Activated gamma-delta T cell (primary cell): Measurements from ENCODE around the gene EML1.

Experiments used
- DNase-seq: peaks from one replicate; lab custom pipeline; 2025; lab: John Stamatoyannopoulos, UW

The EML1 gene

GRCh38 chr14:99966037-99966835, 173.0 kb downstream of the EML1 start:
- no peak for DNase-seq

DNA sequence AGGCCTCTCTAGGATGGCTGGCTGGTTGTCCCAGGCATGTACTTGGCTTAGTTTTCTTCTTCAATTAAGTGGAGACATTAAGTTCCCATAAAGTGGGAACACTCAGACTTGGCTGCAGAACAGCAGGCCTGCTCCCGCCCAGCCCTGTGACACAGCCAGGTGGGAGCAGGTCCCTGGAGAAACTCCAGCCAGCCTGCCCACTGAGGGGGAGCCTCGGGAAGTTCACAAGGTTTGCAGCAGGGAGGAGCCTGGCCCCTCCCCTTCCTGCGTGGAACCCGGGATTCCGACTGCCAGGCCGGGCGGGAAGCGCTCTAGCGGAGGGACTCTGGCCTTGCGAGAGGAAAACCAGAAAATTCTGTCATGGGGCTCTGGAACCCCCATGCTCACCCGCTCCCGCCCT, 173.7 kb downstream of the EML1 start:
- DNase-seq: no peak

- no peak for DNase-seq
Observed at GRCh38 chr14:99968191-99968920, 175.1 kb downstream of the EML1 start.

- DNase-seq: no peak
Observed at GRCh38 chr14:99968941-99969340, 175.7 kb downstream of the EML1 start.

- no peak for DNase-seq
Observed at GRCh38 chr14:99969673-99970322, 176.6 kb downstream of the EML1 start.

- DNase-seq: peak; percentile 64
Observed at GRCh38 chr14:99971087-99971940, 178.1 kb downstream of the EML1 start.

DNA sequence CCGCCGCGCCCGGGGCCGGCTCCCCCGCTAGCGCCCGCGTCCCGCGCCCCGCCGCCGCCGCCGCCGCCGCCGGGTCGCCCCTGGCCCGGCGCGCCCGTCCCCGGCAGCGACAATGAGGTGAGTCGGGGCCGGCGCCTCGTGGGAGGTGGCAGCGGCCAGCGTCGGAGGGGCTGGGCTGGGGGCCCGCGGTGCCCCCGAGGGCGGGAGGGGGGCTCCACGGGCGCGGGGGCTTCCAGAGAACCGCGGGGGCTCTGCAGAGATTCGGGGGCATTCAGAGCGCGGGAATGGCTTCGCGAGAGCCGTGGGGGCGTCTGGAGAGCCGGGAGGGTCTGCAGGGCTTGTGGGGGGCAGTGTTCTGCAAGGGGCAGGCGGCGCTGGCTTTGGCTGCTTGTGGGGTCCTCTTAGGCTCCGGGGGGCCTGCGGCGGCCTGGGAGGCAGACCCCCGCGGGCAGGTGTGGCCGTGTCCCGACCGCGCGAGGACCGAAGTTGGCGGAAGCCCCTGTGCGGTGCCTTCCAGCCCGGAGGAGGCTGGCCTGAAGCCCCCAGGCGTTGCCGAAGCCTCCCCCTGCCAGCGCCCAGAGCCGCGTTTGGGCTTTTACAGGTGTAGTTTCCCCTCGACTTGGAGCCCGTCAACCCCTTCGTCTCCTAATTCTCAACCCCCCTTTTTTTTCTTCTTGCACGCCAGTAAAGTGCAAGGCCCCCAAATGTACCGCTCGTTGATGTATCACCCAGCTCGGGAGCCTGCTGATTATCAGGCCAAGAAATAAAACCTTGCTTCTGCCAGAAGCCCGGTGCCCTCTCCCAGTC, 178.9 kb downstream of the EML1 start:
- no peak for DNase-seq

- no peak for DNase-seq
Observed at GRCh38 chr14:99972748-99973466, 179.7 kb downstream of the EML1 start.

GRCh38 chr14:99975190-99975589, 182.0 kb downstream of the EML1 start:
- DNase-seq: no peak

DNA sequence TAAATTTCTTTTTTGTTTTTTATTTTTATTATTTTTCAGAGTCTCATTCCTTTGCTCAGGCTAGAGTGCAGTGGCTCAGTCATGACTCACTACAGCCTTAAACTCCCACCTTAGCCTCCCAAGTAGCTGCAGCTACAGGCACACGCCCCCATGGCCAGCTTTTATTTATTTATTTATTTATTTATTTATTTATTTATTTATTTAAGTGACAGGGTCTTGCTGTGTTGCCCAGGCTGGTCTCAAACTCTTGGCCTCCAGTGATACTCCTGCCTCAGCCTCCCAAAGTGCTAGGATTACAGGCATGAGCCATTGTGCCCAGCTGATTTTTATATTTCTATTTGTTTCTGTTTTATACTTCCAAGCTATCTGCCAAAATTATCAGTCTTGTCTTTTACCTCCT, 182.8 kb downstream of the EML1 start:
- DNase-seq: no peak

DNA sequence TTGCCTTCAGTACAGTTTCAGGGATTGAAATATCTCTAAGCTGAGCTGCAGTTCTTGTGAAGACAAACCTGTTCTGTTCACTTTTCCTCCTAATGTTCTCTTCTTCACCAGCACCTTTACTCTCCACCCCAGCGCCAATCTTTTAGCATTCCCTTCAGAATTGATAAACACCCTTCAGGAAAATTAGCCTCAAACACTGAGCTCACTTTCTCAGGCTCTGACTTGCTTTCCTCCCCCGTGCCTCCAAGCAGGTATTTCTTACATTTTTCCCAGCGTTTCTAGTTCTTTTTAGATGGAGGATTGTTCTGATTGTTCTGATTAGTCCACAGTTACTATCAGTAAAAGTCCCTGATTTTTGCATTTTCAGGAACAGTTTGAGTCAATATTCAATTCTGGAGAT, 183.5 kb downstream of the EML1 start:
- no peak for DNase-seq

GRCh38 chr14:99980299-99980698, 187.1 kb downstream of the EML1 start:
- DNase-seq: no peak

GRCh38 chr14:99981806-99982205, 188.6 kb downstream of the EML1 start:
- DNase-seq: no peak

- no peak for DNase-seq
Observed at GRCh38 chr14:99982537-99983250, 189.5 kb downstream of the EML1 start.

- DNase-seq: no peak
Observed at GRCh38 chr14:99983251-99984015, 190.2 kb downstream of the EML1 start.

GRCh38 chr14:99984036-99984435, 190.8 kb downstream of the EML1 start:
- DNase-seq: no peak

GRCh38 chr14:99986396-99986795, 193.2 kb downstream of the EML1 start:
- DNase-seq: no peak

DNA sequence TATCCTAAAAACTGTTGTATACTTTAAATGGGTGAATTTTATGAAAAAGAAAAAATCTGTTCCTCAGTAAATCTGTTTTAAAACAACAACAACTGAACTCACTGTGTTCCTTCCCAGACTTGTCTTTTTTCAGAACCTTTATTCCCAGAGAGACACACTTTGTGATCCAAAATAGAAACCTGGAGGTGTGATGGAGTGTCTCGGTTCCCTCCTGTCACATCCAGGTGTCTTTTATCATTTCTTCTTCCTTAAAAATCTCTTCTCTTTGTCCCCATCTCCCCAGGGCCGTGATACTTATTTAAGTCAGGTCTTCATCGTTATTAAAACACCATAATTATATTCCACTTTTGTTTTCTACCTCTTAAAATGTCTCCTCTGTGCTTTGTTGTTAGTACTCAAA, 195.8 kb downstream of the EML1 start:
- DNase-seq: no peak
